Small intestine (tissue), 7 donors: Measurements from ENCODE around the gene GIMAP8. TPM values are rescaled to one million over a fixed set of nuclear protein-coding genes. Genes with fewer than 3 reads are reported as not detected.

Experiments used
- DNase-seq, 2 donors: peaks; one replicate each; pipeline versions ENCODE4 v3.0.0 to v3.0.0-alpha.2; 2013
- FAIRE-seq: peaks from 2 replicates; lab custom pipeline; 2012; peaks lifted over from hg19 to GRCh38; lab: Jason Lieb, UNC
- H3K27ac ChIP-seq, 3 donors: one replicate each; pipeline ENCODE4 v1.5.1; 2013; ENCODE audit warnings: low read length in 2 of 3, mild to moderate bottlenecking in 2 of 3, control low read depth in 1 of 3, inconsistent platforms in 1 of 3, low read depth in 1 of 3, moderate library complexity in 1 of 3
- H3K27me3 ChIP-seq, 3 donors: one replicate each; pipeline ENCODE4 v1.6.1; 2013; ENCODE audit warnings: low read length in 3 of 3, inconsistent platforms in 1 of 3; ENCODE audit not compliant: control insufficient read depth in 3 of 3, insufficient read depth in 3 of 3
- H3K36me3 ChIP-seq, 3 donors: one replicate each; pipeline ENCODE4 v1.6.1; 2013; ENCODE audit warnings: low read length in 3 of 3, inconsistent platforms in 1 of 3, low read depth in 1 of 3, mild to moderate bottlenecking in 1 of 3, moderate library complexity in 1 of 3; ENCODE audit not compliant: control insufficient read depth in 3 of 3, insufficient read depth in 2 of 3
- H3K4me1 ChIP-seq, 3 donors: one replicate each; pipeline ENCODE4 v1.6.1; 2013; ENCODE audit warnings: low read length in 2 of 3, inconsistent platforms in 1 of 3, low read depth in 1 of 3, mild to moderate bottlenecking in 1 of 3, moderate library complexity in 1 of 3; ENCODE audit not compliant: control insufficient read depth in 3 of 3, insufficient read depth in 2 of 3
- H3K4me3 ChIP-seq, 3 donors: one replicate each; pipeline ENCODE4 v1.5.1; 2013; ENCODE audit warnings: low read length in 3 of 3, control low read depth in 1 of 3, inconsistent platforms in 1 of 3, low read depth in 1 of 3, mild to moderate bottlenecking in 1 of 3, moderate library complexity in 1 of 3
- H3K9me3 ChIP-seq, 2 donors: one replicate each; pipeline ENCODE4 v1.6.1; 2013; ENCODE audit warnings: low read depth in 1 of 2, low read length in 1 of 2; ENCODE audit not compliant: control insufficient read depth in 2 of 2, insufficient read depth in 1 of 2
- WGBS, 3 donors: extraction: QIAGEN DNeasy Blood & Tissue Kit; methylation state at CpG; one replicate each; pipeline ENCODE4 v1.1.7; 2013; 5-methylcytosine and 5-hydroxymethylcytosine counted together
- polyA plus RNA-seq, 4 donors: library from polyadenylated mRNA; stranded (reverse) in 3 of 4; unstranded in 1 of 4; fragments of 200-250 nt in 3 of 4; fragments of 120-200 nt in 1 of 4; gene quantifications; one replicate each; pipeline versions ENCODE4 v1.2.1 to v1.2.3, GENCODE V29; 2013
- donor health status: healthy with polysubstance abuse.
- donor health status: control.
- donor health status: control.
- donor health status: Bipolar disorder and iron deficiency.
- donor health status: healthy.

The GIMAP8 gene
- polyA plus RNA-seq, 4 donors = 0.67 to 14.0 (median 4.1) TPM

- no peak overlapping the region for H3K4me3 ChIP-seq
- no peaks in the 10 kb centered on the region for H3K4me1 ChIP-seq
- FAIRE-seq (no peak), DNase-seq (no peak)
- H3K27me3 ChIP-seq = no peaks in the 10 kb centered on the region
- peaks cover 0 to 5% of the 10 kb centered on the region in 2 donors for H3K9me3 ChIP-seq
- H3K36me3 ChIP-seq = peaks cover 0 to 3% (median 0%) of the 10 kb centered on the region in 3 donors
- WGBS, 3 donors = 87 to 98% (median 96%) methylated on average over 3 of the region's 3 CpGs
- no peak overlapping the region for H3K27ac ChIP-seq
Observed at GRCh38 chr7:150468241-150468640, 17.8 kb downstream of the GIMAP8 start.

GRCh38 chr7:150471886-150472285 is 21.5 kb downstream of the GIMAP8 start:
- WGBS, 3 donors = 55 to 75% (median 70%) methylated on average over 5 of the region's 5 CpGs
- Histone ChIP-seq H3K36me3 (peaks cover 0 to 2% (median 2%) of the 10 kb centered on the region in 3 donors), H3K4me1 (no peaks in the 10 kb centered on the region), H3K27me3 (no peaks in the 10 kb centered on the region), H3K9me3 (no peaks in the 10 kb centered on the region), H3K27ac (no peak overlapping the region), H3K4me3 (no peak overlapping the region)
- DNase-seq (no peak), FAIRE-seq (no peak)

GRCh38 chr7:150473902-150474301 is 23.5 kb downstream of the GIMAP8 start:
- H3K27me3 ChIP-seq = no peaks in the 10 kb centered on the region
- peaks cover 0 to 2% (median 0%) of the 10 kb centered on the region in 3 donors for H3K36me3 ChIP-seq
- H3K9me3 ChIP-seq = no peaks in the 10 kb centered on the region
- DNase-seq (no peak), FAIRE-seq (no peak)
- no peak overlapping the region for H3K4me3 ChIP-seq
- H3K4me1 ChIP-seq = no peaks in the 10 kb centered on the region
- H3K27ac ChIP-seq = no peak overlapping the region
- whole genome bisulfite sequencing, 3 donors = 81 to 89% (median 85%) methylated on average over 7 of the region's 7 CpGs

GRCh38 chr7:150476285-150476684 is 25.9 kb downstream of the GIMAP8 start:
- 81 to 92% (median 88%) methylated on average over 3 of the region's 3 CpGs for WGBS, 3 donors
- FAIRE-seq (no peak), DNase-seq (no peak)
- no peaks in the 10 kb centered on the region for H3K4me1 ChIP-seq
- H3K36me3 ChIP-seq = peaks cover 0 to 2% (median 0%) of the 10 kb centered on the region in 3 donors
- no peak overlapping the region for H3K4me3 ChIP-seq
- H3K27ac ChIP-seq = no peak overlapping the region
- no peaks in the 10 kb centered on the region for H3K9me3 ChIP-seq
- no peaks in the 10 kb centered on the region for H3K27me3 ChIP-seq

- peaks cover 0 to 2% (median 0%) of the 10 kb centered on the region in 3 donors for H3K36me3 ChIP-seq
- 85 to 87% (median 86%) methylated on average over 25 of the region's 25 CpGs for WGBS, 3 donors
- no peaks in the 10 kb centered on the region for H3K27me3 ChIP-seq
- H3K4me1 ChIP-seq = no peaks in the 10 kb centered on the region
- no peak for DNase-seq
- H3K9me3 ChIP-seq = no peaks in the 10 kb centered on the region
- peak overlapping the region in 1 of 3 donors; percentile 48 for H3K27ac ChIP-seq
- no peak for FAIRE-seq
- H3K4me3 ChIP-seq = no peak overlapping the region
Observed at GRCh38 chr7:150476819-150477631, 26.6 kb downstream of the GIMAP8 start.

- Histone ChIP-seq H3K27ac (peak overlapping the region in 1 of 3 donors; percentile 59), H3K27me3 (no peaks in the 10 kb centered on the region), H3K36me3 (peaks cover 0 to 2% (median 0%) of the 10 kb centered on the region in 3 donors), H3K4me3 (no peak overlapping the region), H3K9me3 (no peaks in the 10 kb centered on the region), H3K4me1 (no peaks in the 10 kb centered on the region)
- 61 to 72% (median 63%) methylated on average over 3 of the region's 3 CpGs for WGBS, 3 donors
- FAIRE-seq = no peak
- DNase-seq = no peak
Observed at GRCh38 chr7:150479023-150479716, 28.7 kb downstream of the GIMAP8 start.

- no peaks in the 10 kb centered on the region for H3K9me3 ChIP-seq
- DNase-seq = peak in 1 of 2 donors; percentile 57
- H3K27me3 ChIP-seq = no peaks in the 10 kb centered on the region
- no peak for FAIRE-seq
- no peak overlapping the region for H3K4me3 ChIP-seq
- peak overlapping the region in 2 of 3 donors; percentile 58 to 92 for H3K27ac ChIP-seq
- 57 to 80% (median 71%) methylated on average over 9 of the region's 9 CpGs for WGBS, 3 donors
- H3K4me1 ChIP-seq = no peaks in the 10 kb centered on the region
- peaks cover 0 to 2% (median 0%) of the 10 kb centered on the region in 3 donors for H3K36me3 ChIP-seq
Observed at GRCh38 chr7:150481186-150481920, 30.9 kb downstream of the GIMAP8 start.

- H3K4me1 ChIP-seq = no peaks in the 10 kb centered on the region
- no peaks in the 10 kb centered on the region for H3K9me3 ChIP-seq
- no peaks in the 10 kb centered on the region for H3K27me3 ChIP-seq
- 70 to 80% (median 71%) methylated on average over 4 of the region's 4 CpGs for WGBS, 3 donors
- no peak for FAIRE-seq
- no peak overlapping the region for H3K4me3 ChIP-seq
- peak overlapping the region in 2 of 3 donors; percentile 24 to 92 for H3K27ac ChIP-seq
- H3K36me3 ChIP-seq = no peaks in the 10 kb centered on the region
- DNase-seq = no peak
Observed at GRCh38 chr7:150481922-150482321, 31.5 kb downstream of the GIMAP8 start.
